T-helper 17 cell (primary cell): Measurements from ENCODE around the gene ZNF516. TPM values are rescaled to one million over a fixed set of nuclear protein-coding genes. Genes with fewer than 3 reads are reported as not detected.

Experiments used
- ATAC-seq: fragments of 150-1000 bp; cut with Tn5 transposase; 2 replicates; pipeline ENCODE4 v1.10.0; 2021; ENCODE audit warnings: mild to moderate bottlenecking, moderate library complexity
- DNase-seq, 3 donors: peaks; one replicate each; pipeline versions ENCODE4 v3.0.0 to v3.0.0-alpha.2; 2020 to 2021
- H3K9me3 ChIP-seq: one replicate; pipeline ENCODE4 v1.7.0; 2013; ENCODE audit warnings: low read length, mild to moderate bottlenecking; ENCODE audit not compliant: control insufficient read depth, poor library complexity, severe bottlenecking
- H3K27ac Mint-ChIP-seq: one replicate; pipeline ENCODE4 v1.8.0; 2022; ENCODE audit warnings: mild to moderate bottlenecking, moderate library complexity, mixed read lengths
- H3K27me3 Mint-ChIP-seq: one replicate; pipeline ENCODE4 v1.8.0; 2022; ENCODE audit warnings: mixed read lengths
- H3K36me3 Mint-ChIP-seq: one replicate; pipeline ENCODE4 v1.8.0; 2022; ENCODE audit warnings: low read depth, mixed read lengths
- H3K4me1 Mint-ChIP-seq: one replicate; pipeline ENCODE4 v1.8.0; 2022; ENCODE audit warnings: mild to moderate bottlenecking, mixed read lengths
- H3K4me3 Mint-ChIP-seq: one replicate; pipeline ENCODE4 v1.8.0; 2022; ENCODE audit warnings: mild to moderate bottlenecking, moderate library complexity, mixed read lengths
- total RNA-seq, 4 donors: library from RNA in 2 of 4; stranded (reverse) in 2 of 4; gene quantifications; one replicate each; pipeline ENCODE4 v1.2.3 and lab custom pipeline; 2022 to 2026

Gene ZNF516
- total RNA-seq, 2 donors from 2014 or later, result 16.5 to 29.6 TPM

- H3K9me3 ChIP-seq, result no peaks in the 10 kb centered on the region
- peaks cover 36% of the 10 kb centered on the region for H3K4me1 Mint-ChIP-seq
- DNase-seq (no peak), ATAC-seq (peak; percentile 41)
- H3K27me3 Mint-ChIP-seq, result no peaks in the 10 kb centered on the region
- H3K27ac Mint-ChIP-seq, result peak overlapping the region; percentile 78
- peak overlapping the region; percentile 78 for H3K4me3 Mint-ChIP-seq
- H3K36me3 Mint-ChIP-seq, result peaks cover 2% of the 10 kb centered on the region
These were observed 27.5 kb downstream of the ZNF516 start for GRCh38 chr18:76467371-76468190.

- peak; percentile 46 for ATAC-seq
- peak overlapping the region; percentile 78 for H3K27ac Mint-ChIP-seq
- DNase-seq, result no peak
- H3K4me1 Mint-ChIP-seq, result peaks cover 35% of the 10 kb centered on the region
- peak overlapping the region; percentile 75 for H3K4me3 Mint-ChIP-seq
- H3K27me3 Mint-ChIP-seq, result no peaks in the 10 kb centered on the region
- H3K36me3 Mint-ChIP-seq, result no peaks in the 10 kb centered on the region
- H3K9me3 ChIP-seq, result no peaks in the 10 kb centered on the region
These were observed 28.5 kb downstream of the ZNF516 start for GRCh38 chr18:76466410-76466991.

- ATAC-seq (no peak), DNase-seq (no peak)
- H3K4me1 Mint-ChIP-seq, result peaks cover 38% of the 10 kb centered on the region
- no peak overlapping the region for H3K4me3 Mint-ChIP-seq
- no peaks in the 10 kb centered on the region for H3K9me3 ChIP-seq
- no peaks in the 10 kb centered on the region for H3K36me3 Mint-ChIP-seq
- H3K27me3 Mint-ChIP-seq, result no peaks in the 10 kb centered on the region
- H3K27ac Mint-ChIP-seq, result no peak overlapping the region
These were observed 29.2 kb downstream of the ZNF516 start for GRCh38 chr18:76465630-76466409.

GRCh38 chr18:76464281-76465259 lies 30.5 kb downstream of the ZNF516 start:
- peak overlapping the region; percentile 49 for H3K27ac Mint-ChIP-seq
- no peaks in the 10 kb centered on the region for H3K27me3 Mint-ChIP-seq
- ATAC-seq, result no peak
- H3K9me3 ChIP-seq, result no peaks in the 10 kb centered on the region
- no peak overlapping the region for H3K4me3 Mint-ChIP-seq
- DNase-seq, result no peak
- H3K4me1 Mint-ChIP-seq, result peaks cover 41% of the 10 kb centered on the region
- H3K36me3 Mint-ChIP-seq, result no peaks in the 10 kb centered on the region

GRCh38 chr18:76463872-76464271 lies 31.2 kb downstream of the ZNF516 start:
- DNase-seq (no peak), ATAC-seq (no peak)
- Mint-ChIP-seq H3K4me3 (no peak overlapping the region), H3K4me1 (peaks cover 40% of the 10 kb centered on the region), H3K36me3 (no peaks in the 10 kb centered on the region), H3K27ac (no peak overlapping the region), H3K27me3 (no peaks in the 10 kb centered on the region)
- no peaks in the 10 kb centered on the region for H3K9me3 ChIP-seq

- H3K4me1 Mint-ChIP-seq, result peaks cover 35% of the 10 kb centered on the region
- H3K27ac Mint-ChIP-seq, result no peak overlapping the region
- DNase-seq, result no peak
- H3K36me3 Mint-ChIP-seq, result no peaks in the 10 kb centered on the region
- H3K9me3 ChIP-seq, result no peaks in the 10 kb centered on the region
- H3K4me3 Mint-ChIP-seq, result no peak overlapping the region
- H3K27me3 Mint-ChIP-seq, result no peaks in the 10 kb centered on the region
- no peak for ATAC-seq
These were observed 31.7 kb downstream of the ZNF516 start for GRCh38 chr18:76463358-76463757.

- Mint-ChIP-seq H3K27me3 (no peaks in the 10 kb centered on the region), H3K27ac (peak overlapping the region; percentile 59), H3K36me3 (no peaks in the 10 kb centered on the region), H3K4me3 (no peak overlapping the region), H3K4me1 (peaks cover 28% of the 10 kb centered on the region)
- DNase-seq (no peak), ATAC-seq (no peak)
- H3K9me3 ChIP-seq, result no peaks in the 10 kb centered on the region
These were observed 32.7 kb downstream of the ZNF516 start for GRCh38 chr18:76462326-76462694.

GRCh38 chr18:76461692-76462325 lies 33.2 kb downstream of the ZNF516 start:
- Mint-ChIP-seq H3K27ac (peak overlapping the region; percentile 80), H3K4me1 (peaks cover 30% of the 10 kb centered on the region), H3K4me3 (no peak overlapping the region), H3K27me3 (no peaks in the 10 kb centered on the region), H3K36me3 (no peaks in the 10 kb centered on the region)
- no peaks in the 10 kb centered on the region for H3K9me3 ChIP-seq
- DNase-seq, result no peak
- no peak for ATAC-seq

GRCh38 chr18:76461148-76461547 lies 33.9 kb downstream of the ZNF516 start:
- Mint-ChIP-seq H3K27ac (peak overlapping the region; percentile 80), H3K27me3 (no peaks in the 10 kb centered on the region), H3K4me3 (no peak overlapping the region), H3K36me3 (no peaks in the 10 kb centered on the region), H3K4me1 (peaks cover 26% of the 10 kb centered on the region)
- H3K9me3 ChIP-seq, result no peaks in the 10 kb centered on the region
- DNase-seq (no peak), ATAC-seq (no peak)

GRCh38 chr18:76460482-76460881 lies 34.6 kb downstream of the ZNF516 start:
- Mint-ChIP-seq H3K27ac (no peak overlapping the region), H3K36me3 (no peaks in the 10 kb centered on the region), H3K4me1 (peaks cover 33% of the 10 kb centered on the region), H3K4me3 (no peak overlapping the region), H3K27me3 (no peaks in the 10 kb centered on the region)
- ATAC-seq (no peak), DNase-seq (no peak)
- no peaks in the 10 kb centered on the region for H3K9me3 ChIP-seq

- no peak for DNase-seq
- no peaks in the 10 kb centered on the region for H3K9me3 ChIP-seq
- H3K27me3 Mint-ChIP-seq, result no peaks in the 10 kb centered on the region
- H3K36me3 Mint-ChIP-seq, result no peaks in the 10 kb centered on the region
- H3K27ac Mint-ChIP-seq, result peak overlapping the region; percentile 32
- ATAC-seq, result no peak
- H3K4me1 Mint-ChIP-seq, result peaks cover 33% of the 10 kb centered on the region
- no peak overlapping the region for H3K4me3 Mint-ChIP-seq
These were observed 35.2 kb downstream of the ZNF516 start for GRCh38 chr18:76459687-76460350.

GRCh38 chr18:76459312-76459686 lies 35.7 kb downstream of the ZNF516 start:
- Mint-ChIP-seq H3K27ac (peak overlapping the region; percentile 32), H3K4me1 (peaks cover 37% of the 10 kb centered on the region), H3K36me3 (no peaks in the 10 kb centered on the region), H3K4me3 (no peak overlapping the region), H3K27me3 (no peaks in the 10 kb centered on the region)
- ATAC-seq (no peak), DNase-seq (no peak)
- no peaks in the 10 kb centered on the region for H3K9me3 ChIP-seq
